GM21619 (cell line): ENCODE data around the gene NAV2.

Source experiments
- ATAC-seq: cut with Tn5 transposase; IDR thresholded peaks from one replicate; pipeline ENCODE4 v1.9.1; 2021; ENCODE audit not compliant: unreplicated experiment

NAV2 gene

GRCh38 chr11:20031155-20032001 is 318.7 kb downstream of the NAV2 start:
- ATAC-seq: no peak

- ATAC-seq: no peak
Measured at GRCh38 chr11:20032127-20032526, 319.5 kb downstream of the NAV2 start.

GRCh38 chr11:20032577-20033260 is 320.1 kb downstream of the NAV2 start:
- no peak for ATAC-seq

- no peak for ATAC-seq
Measured at GRCh38 chr11:20033806-20034205, 321.2 kb downstream of the NAV2 start.

GRCh38 chr11:20034941-20035340 is 322.3 kb downstream of the NAV2 start:
- no peak for ATAC-seq

- no peak for ATAC-seq
Measured at GRCh38 chr11:20035375-20035700, 322.7 kb downstream of the NAV2 start.

- no peak for ATAC-seq
Measured at GRCh38 chr11:20035701-20036601, 323.3 kb downstream of the NAV2 start.

- ATAC-seq: no peak
Measured at GRCh38 chr11:20036626-20037335, 324.1 kb downstream of the NAV2 start.

- ATAC-seq: peak; percentile 80
Measured at GRCh38 chr11:20037396-20038153, 324.9 kb downstream of the NAV2 start.

- ATAC-seq: no peak
Measured at GRCh38 chr11:20038412-20038811, 325.8 kb downstream of the NAV2 start.

- ATAC-seq: no peak
Measured at GRCh38 chr11:20038972-20039371, 326.3 kb downstream of the NAV2 start.

GRCh38 chr11:20041499-20041898 is 328.9 kb downstream of the NAV2 start:
- ATAC-seq: no peak

- no peak for ATAC-seq
Measured at GRCh38 chr11:20042045-20042639, 329.5 kb downstream of the NAV2 start.

- no peak for ATAC-seq
Measured at GRCh38 chr11:20042811-20043341, 330.2 kb downstream of the NAV2 start.

GRCh38 chr11:20043992-20044391 is 331.4 kb downstream of the NAV2 start:
- no peak for ATAC-seq

GRCh38 chr11:20045098-20045688 is 332.6 kb downstream of the NAV2 start:
- no peak for ATAC-seq

- no peak for ATAC-seq
Measured at GRCh38 chr11:20046416-20046815, 333.8 kb downstream of the NAV2 start.

- ATAC-seq: no peak
Measured at GRCh38 chr11:20047006-20047768, 334.6 kb downstream of the NAV2 start.
